Right lobe of liver (tissue), 4 donors: ENCODE results near the gene BNIP3.

Experiments used
- POLR2A ChIP-seq: fragments of 450-650 bp; IDR thresholded peaks from one replicate; pipeline ENCODE4 v1.6.1; 2017; ENCODE audit warnings: antibody characterized with exemption, mild to moderate bottlenecking
- TF ChIP-seq, protein P1 (sequence below), 4 donors: fragments of 200-600 bp in 3 of 4; fragments of 450-650 bp in 1 of 4; IDR thresholded peaks; one replicate each; pipeline versions ENCODE4 v1.5.1 to v1.8.0; 2016 to 2022; ENCODE audit warnings: antibody characterized with exemption in 4 of 4, mild to moderate bottlenecking in 2 of 4
- donor health status: DM: no; HTN: no; CAD: no.
- donor health status: DM: no; HTN: no; CAD: no.
- donor health status: DM: no; HTN: yes; CAD: no.

- TF ChIP-seq, protein P1, sequence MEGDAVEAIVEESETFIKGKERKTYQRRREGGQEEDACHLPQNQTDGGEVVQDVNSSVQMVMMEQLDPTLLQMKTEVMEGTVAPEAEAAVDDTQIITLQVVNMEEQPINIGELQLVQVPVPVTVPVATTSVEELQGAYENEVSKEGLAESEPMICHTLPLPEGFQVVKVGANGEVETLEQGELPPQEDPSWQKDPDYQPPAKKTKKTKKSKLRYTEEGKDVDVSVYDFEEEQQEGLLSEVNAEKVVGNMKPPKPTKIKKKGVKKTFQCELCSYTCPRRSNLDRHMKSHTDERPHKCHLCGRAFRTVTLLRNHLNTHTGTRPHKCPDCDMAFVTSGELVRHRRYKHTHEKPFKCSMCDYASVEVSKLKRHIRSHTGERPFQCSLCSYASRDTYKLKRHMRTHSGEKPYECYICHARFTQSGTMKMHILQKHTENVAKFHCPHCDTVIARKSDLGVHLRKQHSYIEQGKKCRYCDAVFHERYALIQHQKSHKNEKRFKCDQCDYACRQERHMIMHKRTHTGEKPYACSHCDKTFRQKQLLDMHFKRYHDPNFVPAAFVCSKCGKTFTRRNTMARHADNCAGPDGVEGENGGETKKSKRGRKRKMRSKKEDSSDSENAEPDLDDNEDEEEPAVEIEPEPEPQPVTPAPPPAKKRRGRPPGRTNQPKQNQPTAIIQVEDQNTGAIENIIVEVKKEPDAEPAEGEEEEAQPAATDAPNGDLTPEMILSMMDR (IDR thresholded peaks at IDR 0.05): no peak
- TF ChIP-seq POLR2A: no peak
These were observed 28.8 kb upstream of the BNIP3 start for GRCh38 chr10:132010483-132010882.
